ENCODE data around the gene ADNP. TPM values are rescaled to one million over a fixed set of nuclear protein-coding genes. Genes with fewer than 3 reads are reported as not detected.

The ADNP gene
- total and polyA plus RNA-seq, 2 of the 13 experiments (the other 11 are each of a cell fraction or from before 2014, with no cell fraction given): 21.0 to 21.5 TPM

- H3K9me3 ChIP-seq (ENCODE audit: low read length): no peaks in the 10 kb centered on the region
- BruUV-seq (replicated peaks): no TSS peak
- no peak for ATAC-seq
- no peak overlapping the region for H2AFZ ChIP-seq (ENCODE audit: low read length)
- H3K27ac ChIP-seq (ENCODE audit: extremely low read length, insufficient read depth, low read length): no peak overlapping the region
- FAIRE-seq: no peak
- peaks cover 29% of the 10 kb centered on the region for H3K79me2 ChIP-seq (ENCODE audit: insufficient read depth, low read length)
- ChIA-PET POLR2A (no interaction called here), CTCF (ENCODE audit: low intra/inter-chr PET ratio, low total read pairs) (no interaction called here)
- H3K4me2 ChIP-seq (ENCODE audit: low read depth, low read length): no peak overlapping the region
- no peak for TF ChIP-seq XBP1 (CRISPR knock-in tag; IDR thresholded peaks at IDR 0.05)
- no peak for TF ChIP-seq GMEB1 (CRISPR knock-in tag; IDR thresholded peaks at IDR 0.05; ENCODE audit: borderline replicate concordance)
- TF ChIP-seq RBM22 (optimal IDR thresholded peaks at IDR 0.05; ENCODE audit: low read length): peak; percentile 26
- TF ChIP-seq HNRNPUL1 (IDR thresholded peaks at IDR 0.05; ENCODE audit: low read depth, low read length): no peak
- 94% methylated on average over 4 of the region's 4 CpGs for WGBS (ENCODE audit: low lambda C conversion rate)
- H3K27me3 ChIP-seq (ENCODE audit: control insufficient read depth in 1 of 2, insufficient read depth in 2 of 2, low read length in 2 of 2): no peaks in the 10 kb centered on the region
- in situ Hi-C loops (cut with HindIII; ENCODE audit: extremely low pct_ligation_motif_present, low pct_unique_long_range_greater_than_20kb) (no loop called here), intact Hi-C loops (cut with micrococcal nuclease; ENCODE audit: unreplicated experiment) (no loop called here)
- H3K4me1 ChIP-seq (ENCODE audit: insufficient read depth, low read length): no peaks in the 10 kb centered on the region
- H4K20me1 ChIP-seq (ENCODE audit: insufficient read depth, low read length): peaks cover 12% of the 10 kb centered on the region; the same call in 1 of the 2 replicates
- DNase-seq (ENCODE audit: low spot score): no peak
- H3K36me3 ChIP-seq (replicated peaks in 1 of 2; ENCODE audit: control insufficient read depth in 1 of 2, insufficient read depth in 2 of 2, low read length in 2 of 2): peaks cover 39 to 89% of the 10 kb centered on the region in 2 experiments
- H3K9ac ChIP-seq (ENCODE audit: insufficient read depth, low read depth, low read length): no peak overlapping the region
- no peak overlapping the region for H3K4me3 ChIP-seq (replicated peaks in 1 of 3; ENCODE audit: insufficient read depth in 1 of 3, low read depth in 2 of 3, low read length in 3 of 3)
These were observed 17.0 kb upstream of the ADNP start for GRCh38 chr20:50948132-50948785.

GRCh38 chr20:50943069-50943468 is 11.8 kb upstream of the ADNP start:
- Histone ChIP-seq H3K27me3 (ENCODE audit: control insufficient read depth in 1 of 2, insufficient read depth in 2 of 2, low read length in 2 of 2) (no peaks in the 10 kb centered on the region), H3K4me2 (ENCODE audit: low read depth, low read length) (no peak overlapping the region), H4K20me1 (ENCODE audit: insufficient read depth, low read length) (no peaks in the 10 kb centered on the region), H3K9ac (ENCODE audit: insufficient read depth, low read depth, low read length) (no peak overlapping the region), H3K4me3 (replicated peaks in 1 of 3; ENCODE audit: insufficient read depth in 1 of 3, low read depth in 2 of 3, low read length in 3 of 3) (no peak overlapping the region), H3K79me2 (ENCODE audit: insufficient read depth, low read length) (no peaks in the 10 kb centered on the region), H3K36me3 (replicated peaks in 1 of 2; ENCODE audit: control insufficient read depth in 1 of 2, insufficient read depth in 2 of 2, low read length in 2 of 2) (peaks cover 39 to 88% of the 10 kb centered on the region in 2 experiments), H3K4me1 (ENCODE audit: insufficient read depth, low read length) (no peaks in the 10 kb centered on the region), H2AFZ (ENCODE audit: low read length) (no peak overlapping the region), H3K9me3 (ENCODE audit: low read length) (no peaks in the 10 kb centered on the region), H3K27ac (ENCODE audit: extremely low read length, insufficient read depth, low read length) (no peak overlapping the region)
- CTCF ChIA-PET (ENCODE audit: low intra/inter-chr PET ratio, low total read pairs): no interaction called here
- no peak for ATAC-seq
- WGBS (ENCODE audit: low lambda C conversion rate): 98% methylated on average over 7 of the region's 7 CpGs
- in situ Hi-C loops (cut with HindIII; ENCODE audit: extremely low pct_ligation_motif_present, low pct_unique_long_range_greater_than_20kb): no loop called here
- POLR2A ChIA-PET: no interaction called here
- FAIRE-seq: no peak
- intact Hi-C loops (cut with micrococcal nuclease; ENCODE audit: unreplicated experiment): no loop called here
- no peak for DNase-seq (ENCODE audit: low spot score)
- no TSS peak for BruUV-seq (replicated peaks)
- no peak for TF ChIP-seq ZNF138 (CRISPR knock-in tag; IDR thresholded peaks at IDR 0.05; ENCODE audit: low read depth)
- TF ChIP-seq CERS6 (CRISPR knock-in tag; IDR thresholded peaks at IDR 0.05): no peak
- no peak for TF ChIP-seq ELF1 (CRISPR knock-in tag; IDR thresholded peaks at IDR 0.05)
- TF ChIP-seq ZNF687 (CRISPR knock-in tag; IDR thresholded peaks at IDR 0.05): no peak
- no peak for TF ChIP-seq PHF21A (CRISPR knock-in tag; IDR thresholded peaks at IDR 0.05)
- no peak for TF ChIP-seq ATF4 (CRISPR knock-in tag; IDR thresholded peaks at IDR 0.05)

Data from HepG2 (cell line).